ENCODE data around the gene CHRM2.

CHRM2 gene

DNA sequence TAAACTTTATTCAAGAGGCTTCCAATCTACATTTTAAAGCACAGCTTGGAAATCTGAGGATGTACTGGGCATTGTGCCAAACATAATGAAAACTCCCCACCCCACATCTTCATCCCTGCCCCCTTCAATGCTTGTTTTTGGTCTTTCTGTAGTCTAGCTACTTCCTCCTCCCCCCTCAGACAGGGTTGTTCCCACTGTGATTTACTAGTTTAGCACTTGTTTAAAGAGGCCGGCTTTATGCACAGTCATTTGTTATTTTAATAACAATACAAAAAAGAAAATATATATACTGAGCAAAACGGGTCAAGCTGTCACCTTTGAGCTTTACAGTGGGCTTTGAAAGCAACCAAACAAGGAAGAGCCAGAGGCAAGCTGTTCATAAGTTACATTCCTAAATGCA is 132.6 kb downstream of the CHRM2 start:
- Histone ChIP-seq H3K9me3 (no peaks in the 10 kb centered on the region), H3K36me3 (no peaks in the 10 kb centered on the region), H3K27ac (no peak overlapping the region), H3K4me3 (ENCODE audit: low read depth in 1 of 2, low read length in 1 of 2) (no peak overlapping the region), H3K4me1 (ENCODE audit: control insufficient read depth in 1 of 2, insufficient read depth in 1 of 2, low read depth in 1 of 2, low read length in 1 of 2) (no peaks in the 10 kb centered on the region), H3K27me3 (no peaks in the 10 kb centered on the region)
- TF ChIP-seq CTCF (IDR thresholded peaks at IDR 0.05), result no peak

DNA sequence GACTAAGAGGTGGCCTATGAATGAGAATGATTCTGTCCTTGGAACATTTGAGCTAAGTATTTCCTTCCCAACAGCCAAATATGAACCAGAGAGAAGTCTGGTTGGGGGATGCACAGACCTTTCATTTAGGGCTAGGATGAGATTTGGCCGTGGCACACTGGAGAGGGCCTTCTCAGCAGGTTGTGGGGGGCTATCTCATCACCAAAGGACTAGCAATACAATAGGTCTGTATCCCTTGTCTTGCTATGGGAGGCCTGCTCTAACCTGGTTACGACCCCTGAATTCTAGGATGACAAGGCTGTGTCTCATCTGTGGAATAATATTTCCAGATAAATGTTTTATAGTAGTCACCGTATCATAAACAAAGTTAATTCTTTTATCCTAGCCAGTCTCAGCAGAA is 133.0 kb downstream of the CHRM2 start:
- Histone ChIP-seq H3K4me1 (ENCODE audit: control insufficient read depth in 1 of 2, insufficient read depth in 1 of 2, low read depth in 1 of 2, low read length in 1 of 2) (no peaks in the 10 kb centered on the region), H3K36me3 (no peaks in the 10 kb centered on the region), H3K4me3 (ENCODE audit: low read depth in 1 of 2, low read length in 1 of 2) (no peak overlapping the region), H3K27ac (no peak overlapping the region), H3K27me3 (no peaks in the 10 kb centered on the region), H3K9me3 (no peaks in the 10 kb centered on the region)
- no peak for TF ChIP-seq CTCF (IDR thresholded peaks at IDR 0.05)

DNA sequence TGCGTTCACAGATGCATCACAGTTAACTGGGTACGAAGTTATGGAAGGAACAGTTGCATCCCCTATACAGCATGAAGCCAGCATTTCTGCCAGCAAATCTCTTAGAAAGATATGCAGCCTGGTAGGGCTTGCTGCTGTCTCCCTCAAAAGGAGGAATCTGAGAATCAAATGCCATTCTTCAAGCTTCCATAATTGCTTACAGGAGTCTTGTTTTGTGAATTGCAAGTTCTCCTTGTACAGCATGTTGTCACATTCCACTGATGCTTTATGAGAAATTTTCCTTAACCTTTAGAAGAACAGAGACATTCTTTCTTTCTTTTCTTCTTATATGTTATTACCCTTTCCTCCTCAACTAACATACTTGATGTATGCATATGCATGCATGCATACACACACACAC is 134.6 kb downstream of the CHRM2 start:
- Histone ChIP-seq H3K27me3 (no peaks in the 10 kb centered on the region), H3K27ac (no peak overlapping the region), H3K4me1 (ENCODE audit: control insufficient read depth in 1 of 2, insufficient read depth in 1 of 2, low read depth in 1 of 2, low read length in 1 of 2) (no peaks in the 10 kb centered on the region), H3K9me3 (no peaks in the 10 kb centered on the region), H3K4me3 (ENCODE audit: low read depth in 1 of 2, low read length in 1 of 2) (no peak overlapping the region), H3K36me3 (no peaks in the 10 kb centered on the region)
- TF ChIP-seq CTCF (IDR thresholded peaks at IDR 0.05), result no peak

GRCh38 chr7:137003566-137003965 is 135.1 kb downstream of the CHRM2 start:
- Histone ChIP-seq H3K4me3 (ENCODE audit: low read depth in 1 of 2, low read length in 1 of 2) (no peak overlapping the region), H3K27ac (no peak overlapping the region), H3K27me3 (no peaks in the 10 kb centered on the region), H3K4me1 (ENCODE audit: control insufficient read depth in 1 of 2, insufficient read depth in 1 of 2, low read depth in 1 of 2, low read length in 1 of 2) (no peaks in the 10 kb centered on the region), H3K36me3 (no peaks in the 10 kb centered on the region), H3K9me3 (no peaks in the 10 kb centered on the region)
- TF ChIP-seq CTCF (IDR thresholded peaks at IDR 0.05), result no peak

GRCh38 chr7:137005873-137006272 is 137.4 kb downstream of the CHRM2 start:
- Histone ChIP-seq H3K4me1 (ENCODE audit: control insufficient read depth in 1 of 2, insufficient read depth in 1 of 2, low read depth in 1 of 2, low read length in 1 of 2) (no peaks in the 10 kb centered on the region), H3K36me3 (no peaks in the 10 kb centered on the region), H3K9me3 (no peaks in the 10 kb centered on the region), H3K27me3 (no peaks in the 10 kb centered on the region), H3K4me3 (ENCODE audit: low read depth in 1 of 2, low read length in 1 of 2) (no peak overlapping the region), H3K27ac (no peak overlapping the region)
- TF ChIP-seq CTCF (IDR thresholded peaks at IDR 0.05), result no peak

DNA sequence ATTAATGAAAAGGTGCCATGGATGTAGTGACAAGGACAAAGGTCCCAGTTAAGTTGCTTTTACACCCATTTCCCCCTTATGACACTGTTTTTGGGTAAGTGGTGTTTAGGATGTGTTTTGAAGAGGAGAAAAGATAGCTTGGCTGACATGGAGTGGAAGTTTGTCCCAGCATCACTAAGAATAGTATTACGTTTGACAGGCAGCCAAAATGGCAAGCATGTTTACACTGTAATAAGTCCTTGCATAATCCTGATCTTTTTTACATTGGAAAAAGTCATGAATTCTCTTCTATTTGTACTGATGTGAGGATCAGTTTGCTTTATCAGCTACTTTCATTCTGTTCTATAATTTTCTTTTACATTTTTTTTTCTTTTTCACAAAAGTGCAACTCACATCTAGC is 137.8 kb downstream of the CHRM2 start:
- Histone ChIP-seq H3K27ac (no peak overlapping the region), H3K9me3 (no peaks in the 10 kb centered on the region), H3K36me3 (no peaks in the 10 kb centered on the region), H3K27me3 (no peaks in the 10 kb centered on the region), H3K4me3 (ENCODE audit: low read depth in 1 of 2, low read length in 1 of 2) (no peak overlapping the region), H3K4me1 (ENCODE audit: control insufficient read depth in 1 of 2, insufficient read depth in 1 of 2, low read depth in 1 of 2, low read length in 1 of 2) (no peaks in the 10 kb centered on the region)
- no peak for TF ChIP-seq CTCF (IDR thresholded peaks at IDR 0.05)
